ENCODE measurements around the gene TMEM178B.

- TF ChIP-seq ZNF274 (IDR thresholded peaks at IDR 0.05; ENCODE audit: low read depth, low read length) (no peak), SUZ12 (IDR thresholded peaks at IDR 0.05; ENCODE audit: extremely low read depth, insufficient read depth, insufficient read length) (no peak)
These were observed 353.3 kb downstream of the TMEM178B start for GRCh38 chr7:141427134-141427533.

Measured in NT2/D1 (cell line).